8988T (cell line): Measurements from ENCODE around the gene GLRA3.

Source experiments
- DNase-seq: peaks from one replicate; pipeline ENCODE4 v3.0.0; 2011

The GLRA3 gene

GRCh38 chr4:174592256-174592984 is 236.6 kb downstream of the GLRA3 start:
- DNase-seq = no peak

GRCh38 chr4:174591243-174592021 is 237.6 kb downstream of the GLRA3 start:
- DNase-seq = no peak

GRCh38 chr4:174590336-174590735 is 238.7 kb downstream of the GLRA3 start:
- no peak for DNase-seq
